B cell (primary cell): ENCODE results near the gene DCDC2C. TPM values are rescaled to one million over a fixed set of nuclear protein-coding genes. Genes with fewer than 3 reads are reported as not detected.

Source experiments
- ATAC-seq: fragments of 200-7000 bp; cut with Tn5 transposase; one replicate; pipeline ENCODE4 v1.10.0; 2021; ENCODE audit warnings: low read depth, mild to moderate bottlenecking, moderate number of reproducible peaks, moderate library complexity
- CTCF ChIA-PET: fragments of 350-600 bp; sonication (Branson Sonifier 250); formaldehyde crosslinking; loops from one replicate; lab custom pipeline; 2021; ENCODE audit warnings: antibody characterized with exemption, inconsistent platforms; lab: Charles Lee
- POLR2A ChIA-PET: fragments of 350-600 bp; sonication (Branson Sonifier 250); formaldehyde crosslinking; loops from one replicate; lab custom pipeline; 2021; ENCODE audit warnings: antibody characterized with exemption; lab: Charles Lee
- DNase-seq: peaks from one replicate; pipeline ENCODE4 v3.0.0; 2013
- H2AFZ ChIP-seq: 2 replicates; pipeline ENCODE4 v1.6.1; 2012; ENCODE audit warnings: mild to moderate bottlenecking, low read depth, low read length; ENCODE audit not compliant: insufficient read depth, poor library complexity, severe bottlenecking
- H3K27ac ChIP-seq, 2 donors: 1 replicate in 1 of 2; 2 replicates in 1 of 2; pipeline ENCODE4 v1.5.1; 2012 to 2013; ENCODE audit warnings: low read length in 2 of 2, mild to moderate bottlenecking in 2 of 2, moderate library complexity in 1 of 2
- H3K27me3 ChIP-seq, 4 experiments: fragments of 200-600 bp in 1 of 4; sonication (generic) in 1 of 4; replicated peaks in 1 of 4; 1 replicate in 2 of 4; 2 replicates in 2 of 4; pipeline versions ENCODE4 v1.6.1 to v1.7.0; 2013 to 2016; ENCODE audit warnings: low read length in 3 of 4, mild to moderate bottlenecking in 2 of 4, mixed read lengths in 1 of 4, moderate library complexity in 1 of 4; ENCODE audit not compliant: insufficient read depth in 4 of 4, control insufficient read depth in 3 of 4; ENCODE audit errors: control extremely low read depth in 1 of 4
- H3K36me3 ChIP-seq, 2 experiments: replicated peaks in 1 of 2; 1 replicate in 1 of 2; 2 replicates in 1 of 2; pipeline versions ENCODE4 v1.6.1 to v1.7.1; 2013; ENCODE audit warnings: low read length in 1 of 2; ENCODE audit not compliant: insufficient read depth in 2 of 2, control insufficient read depth in 1 of 2; ENCODE audit errors: control extremely low read depth in 1 of 2, extremely low read depth in 1 of 2
- H3K4me1 ChIP-seq, 2 donors: fragments of 200-600 bp in 1 of 2; sonication (generic) in 1 of 2; 1 replicate in 1 of 2; 2 replicates in 1 of 2; pipeline versions ENCODE4 v1.5.1 to v1.6.1; 2013 to 2017; ENCODE audit warnings: low read length in 2 of 2; ENCODE audit not compliant: control insufficient read depth in 2 of 2, insufficient read depth in 2 of 2
- H3K4me2 ChIP-seq: replicated peaks from 2 replicates; pipeline ENCODE3; 2012; ENCODE audit warnings: mild to moderate bottlenecking, low read depth, low read length; ENCODE audit not compliant: poor library complexity, severe bottlenecking
- H3K4me3 ChIP-seq, 5 experiments: fragments of 200-600 bp in 1 of 5; sonication (generic) in 1 of 5; 1 replicate in 3 of 5; 2 replicates in 2 of 5; pipeline versions ENCODE4 v1.5.1 to v1.7.0; 2011 to 2016; ENCODE audit warnings: low read length in 4 of 5, mild to moderate bottlenecking in 4 of 5, low read depth in 2 of 5, control low read depth in 1 of 5, moderate library complexity in 1 of 5; ENCODE audit not compliant: insufficient read depth in 1 of 5; ENCODE audit errors: control extremely low read depth in 1 of 5, extremely low read depth in 1 of 5
- H3K79me2 ChIP-seq: fragments of 200-600 bp; sonication (generic); one replicate; pipeline ENCODE4 v1.6.0; 2016; ENCODE audit warnings: low read length; ENCODE audit not compliant: control insufficient read depth, insufficient read depth
- H3K9ac ChIP-seq: fragments of 200-600 bp; sonication (generic); 2 replicates; pipeline ENCODE4 v1.6.1; 2017; ENCODE audit warnings: mild to moderate bottlenecking, low read length, moderate library complexity
- H3K9me3 ChIP-seq, 3 donors: one replicate each; pipeline versions ENCODE4 v1.6.1 to v1.7.1; 2013; ENCODE audit warnings: low read length in 2 of 3; ENCODE audit not compliant: control insufficient read depth in 2 of 3, insufficient read depth in 1 of 3; ENCODE audit errors: control extremely low read depth in 1 of 3
- H4K20me1 ChIP-seq: 2 replicates; pipeline ENCODE4 v1.6.0; 2012; ENCODE audit warnings: mild to moderate bottlenecking, low read length; ENCODE audit not compliant: insufficient read depth, control insufficient read depth, poor library complexity, severe bottlenecking
- H3K27ac Mint-ChIP-seq: one replicate; pipeline ENCODE4 v1.8.0; 2021; ENCODE audit warnings: mixed read lengths
- H3K27me3 Mint-ChIP-seq: one replicate; pipeline ENCODE4 v1.8.0; 2021; ENCODE audit warnings: mixed read lengths
- H3K4me1 Mint-ChIP-seq: one replicate; pipeline ENCODE4 v1.8.0; 2021; ENCODE audit warnings: mixed read lengths
- H3K4me3 Mint-ChIP-seq: one replicate; pipeline ENCODE4 v1.8.0; 2021; ENCODE audit warnings: mixed read lengths
- H3K9me3 Mint-ChIP-seq: one replicate; pipeline ENCODE4 v1.8.0; 2022; ENCODE audit warnings: mixed read lengths; ENCODE audit not compliant: insufficient read depth
- EZH2 ChIP-seq: IDR thresholded peaks from 2 replicates; pipeline ENCODE4 v1.6.1; 2012; ENCODE audit warnings: borderline replicate concordance, low read depth, mild to moderate bottlenecking, moderate library complexity, low read length; ENCODE audit not compliant: insufficient read depth, poor library complexity, severe bottlenecking
- WGBS: methylation state at CpG from one replicate; pipeline ENCODE4 v1.1.5; 2013; ENCODE audit warnings: missing lambda C conversion rate; ENCODE audit not compliant: insufficient coverage; 5-methylcytosine and 5-hydroxymethylcytosine counted together
- intact Hi-C: fragments of 100-400 bp; cut with micrococcal nuclease; formaldehyde crosslinking; loops from one replicate; pipeline ENCODE4 v1.10.0; 2022
- polyA plus RNA-seq: library from polyadenylated mRNA; depleted of rRNA; stranded (reverse); fragments of >200 nt; gene quantifications from 2 replicates; pipeline ENCODE4 v1.2.3, GENCODE V29; 2012
- total RNA-seq, 2 donors: library from RNA; stranded (reverse); fragments of 120-200 nt in 1 of 2; gene quantifications; 1 replicate in 1 of 2; 2 replicates in 1 of 2; pipeline versions ENCODE4 v1.2.3 to v1.2.4, GENCODE V29; 2013 to 2022
- TF ChIP-seq, protein P1 (sequence below): fragments of 200-600 bp; IDR thresholded peaks from one replicate; pipeline ENCODE4 v1.8.0; 2022; ENCODE audit warnings: antibody characterized with exemption, mild to moderate bottlenecking

The DCDC2C gene
- total and polyA plus RNA-seq, 2 donors (not counting 1 experiment from before 2014, with no cell fraction given) = not detected

DNA sequence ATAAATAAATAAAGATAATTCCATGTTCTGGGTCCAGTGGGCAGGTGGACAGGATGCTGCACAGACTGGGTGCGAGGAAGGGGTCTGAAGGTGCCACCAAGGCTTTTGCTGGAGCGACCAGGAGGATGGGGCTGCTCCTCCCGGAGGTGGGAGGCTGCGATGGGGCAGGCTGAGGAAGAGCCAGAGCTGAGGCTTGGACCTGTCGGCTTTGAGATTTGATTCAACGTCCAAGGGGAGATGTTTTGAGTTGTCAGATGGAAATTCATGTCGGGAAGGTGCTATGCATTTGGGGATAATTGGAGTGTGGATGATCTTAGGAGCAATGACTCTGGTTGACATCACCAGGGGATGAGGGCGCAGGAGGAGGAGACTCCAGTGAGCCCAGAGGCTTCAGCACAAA, 33.7 kb upstream of the DCDC2C start:
- TF ChIP-seq EZH2 = no peak
- TF ChIP-seq, protein P1, sequence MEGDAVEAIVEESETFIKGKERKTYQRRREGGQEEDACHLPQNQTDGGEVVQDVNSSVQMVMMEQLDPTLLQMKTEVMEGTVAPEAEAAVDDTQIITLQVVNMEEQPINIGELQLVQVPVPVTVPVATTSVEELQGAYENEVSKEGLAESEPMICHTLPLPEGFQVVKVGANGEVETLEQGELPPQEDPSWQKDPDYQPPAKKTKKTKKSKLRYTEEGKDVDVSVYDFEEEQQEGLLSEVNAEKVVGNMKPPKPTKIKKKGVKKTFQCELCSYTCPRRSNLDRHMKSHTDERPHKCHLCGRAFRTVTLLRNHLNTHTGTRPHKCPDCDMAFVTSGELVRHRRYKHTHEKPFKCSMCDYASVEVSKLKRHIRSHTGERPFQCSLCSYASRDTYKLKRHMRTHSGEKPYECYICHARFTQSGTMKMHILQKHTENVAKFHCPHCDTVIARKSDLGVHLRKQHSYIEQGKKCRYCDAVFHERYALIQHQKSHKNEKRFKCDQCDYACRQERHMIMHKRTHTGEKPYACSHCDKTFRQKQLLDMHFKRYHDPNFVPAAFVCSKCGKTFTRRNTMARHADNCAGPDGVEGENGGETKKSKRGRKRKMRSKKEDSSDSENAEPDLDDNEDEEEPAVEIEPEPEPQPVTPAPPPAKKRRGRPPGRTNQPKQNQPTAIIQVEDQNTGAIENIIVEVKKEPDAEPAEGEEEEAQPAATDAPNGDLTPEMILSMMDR = no peak
- 84% methylated on average over 8 of the region's 8 CpGs for WGBS

GRCh38 chr2:3670376-3670775, 33.0 kb upstream of the DCDC2C start:
- WGBS = 100% methylated on average over 6 of the region's 15 CpGs
- ChIA-PET POLR2A (no interaction called here), CTCF (no interaction called here)
- no peaks in the 10 kb centered on the region for H3K79me2 ChIP-seq
- intact Hi-C loops = no loop called here
- no peak overlapping the region for H2AFZ ChIP-seq
- H3K4me3 Mint-ChIP-seq = no peak overlapping the region
- H3K36me3 ChIP-seq = no peaks in the 10 kb centered on the region
- no peaks in the 10 kb centered on the region for H3K9me3 Mint-ChIP-seq
- H3K27me3 Mint-ChIP-seq = peaks cover 11% of the 10 kb centered on the region
- H3K4me1 ChIP-seq = no peaks in the 10 kb centered on the region
- H3K27me3 ChIP-seq = no peaks in the 10 kb centered on the region
- TF ChIP-seq EZH2 = no peak
- TF ChIP-seq, protein P1 = no peak
- H3K9me3 ChIP-seq = no peaks in the 10 kb centered on the region
- no peak overlapping the region for H3K27ac Mint-ChIP-seq
- no peak overlapping the region for H3K9ac ChIP-seq
- H4K20me1 ChIP-seq = no peaks in the 10 kb centered on the region
- ATAC-seq = no peak
- no peak overlapping the region for H3K27ac ChIP-seq
- H3K4me2 ChIP-seq = no peak overlapping the region
- H3K4me1 Mint-ChIP-seq = no peaks in the 10 kb centered on the region
- no peak for DNase-seq
- no peak overlapping the region for H3K4me3 ChIP-seq

More for the DNA sequence above, 33.7 kb upstream of the DCDC2C start:
- Histone ChIP-seq H3K9me3 (no peaks in the 10 kb centered on the region), H2AFZ (no peak overlapping the region), H3K9ac (no peak overlapping the region), H3K27ac (no peak overlapping the region), H3K27me3 (no peaks in the 10 kb centered on the region), H3K4me3 (no peak overlapping the region), H3K4me1 (no peaks in the 10 kb centered on the region), H3K36me3 (no peaks in the 10 kb centered on the region), H3K4me2 (no peak overlapping the region), H4K20me1 (no peaks in the 10 kb centered on the region), H3K79me2 (no peaks in the 10 kb centered on the region)
- no peak for DNase-seq
- ATAC-seq = no peak
- intact Hi-C loops = no loop called here
- no peak overlapping the region for H3K4me3 Mint-ChIP-seq
- H3K27me3 Mint-ChIP-seq = peaks cover 11% of the 10 kb centered on the region
- ChIA-PET POLR2A (no interaction called here), CTCF (no interaction called here)
- no peaks in the 10 kb centered on the region for H3K9me3 Mint-ChIP-seq
- no peak overlapping the region for H3K27ac Mint-ChIP-seq
- no peaks in the 10 kb centered on the region for H3K4me1 Mint-ChIP-seq
